GM23338 (cell line): ENCODE data around the gene ANP32D.
"Not testable (repeated sequence)": the region's sequence is repeated elsewhere in the genome, so short reads cannot be mapped to it uniquely, and the experiment has no call there.

Source experiments
- EZH2 ChIP-seq: fragments of 200-600 bp; sonication (generic); IDR thresholded peaks from one replicate; pipeline ENCODE4 v1.8.0; 2017; ENCODE audit warnings: antibody characterized with exemption, mild to moderate bottlenecking, low read depth; ENCODE audit not compliant: unreplicated experiment
- EZH2phosphoT487 ChIP-seq: fragments of 200-600 bp; sonication (generic); IDR thresholded peaks from one replicate; pipeline ENCODE4 v1.8.1; 2018; ENCODE audit warnings: antibody characterized with exemption; ENCODE audit not compliant: unreplicated experiment
- POLR2AphosphoS5 ChIP-seq: IDR thresholded peaks from 2 replicates; pipeline ENCODE4 v1.6.1; 2016; ENCODE audit warnings: antibody characterized with exemption, low read depth
- TF ChIP-seq, protein P1 (sequence below), 2 experiments: fragments of 200-600 bp in 1 of 2; sonication (generic) in 1 of 2; conservative IDR thresholded peaks; 2 replicates each; pipeline versions ENCODE4 v1.5.1 to v1.6.1; 2016 to 2017; ENCODE audit warnings: antibody characterized with exemption in 2 of 2, low read depth in 2 of 2, mild to moderate bottlenecking in 2 of 2, moderate library complexity in 1 of 2
- TF ChIP-seq, protein P2 (sequence below): IDR thresholded peaks from one replicate; pipeline ENCODE4 v1.6.1; 2018; ENCODE audit warnings: antibody characterized with exemption; ENCODE audit not compliant: unreplicated experiment

GRCh38 chr12:48520381-48520780, 48.0 kb downstream of the ANP32D start:
- TF ChIP-seq, protein P1, sequence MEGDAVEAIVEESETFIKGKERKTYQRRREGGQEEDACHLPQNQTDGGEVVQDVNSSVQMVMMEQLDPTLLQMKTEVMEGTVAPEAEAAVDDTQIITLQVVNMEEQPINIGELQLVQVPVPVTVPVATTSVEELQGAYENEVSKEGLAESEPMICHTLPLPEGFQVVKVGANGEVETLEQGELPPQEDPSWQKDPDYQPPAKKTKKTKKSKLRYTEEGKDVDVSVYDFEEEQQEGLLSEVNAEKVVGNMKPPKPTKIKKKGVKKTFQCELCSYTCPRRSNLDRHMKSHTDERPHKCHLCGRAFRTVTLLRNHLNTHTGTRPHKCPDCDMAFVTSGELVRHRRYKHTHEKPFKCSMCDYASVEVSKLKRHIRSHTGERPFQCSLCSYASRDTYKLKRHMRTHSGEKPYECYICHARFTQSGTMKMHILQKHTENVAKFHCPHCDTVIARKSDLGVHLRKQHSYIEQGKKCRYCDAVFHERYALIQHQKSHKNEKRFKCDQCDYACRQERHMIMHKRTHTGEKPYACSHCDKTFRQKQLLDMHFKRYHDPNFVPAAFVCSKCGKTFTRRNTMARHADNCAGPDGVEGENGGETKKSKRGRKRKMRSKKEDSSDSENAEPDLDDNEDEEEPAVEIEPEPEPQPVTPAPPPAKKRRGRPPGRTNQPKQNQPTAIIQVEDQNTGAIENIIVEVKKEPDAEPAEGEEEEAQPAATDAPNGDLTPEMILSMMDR (conservative IDR thresholded peaks at IDR 0.05; ENCODE audit: low read depth in 2 of 2): not testable (repeated sequence)
- not testable (repeated sequence) for TF ChIP-seq POLR2AphosphoS5, EZH2phosphoT487, EZH2
- TF ChIP-seq, protein P2, sequence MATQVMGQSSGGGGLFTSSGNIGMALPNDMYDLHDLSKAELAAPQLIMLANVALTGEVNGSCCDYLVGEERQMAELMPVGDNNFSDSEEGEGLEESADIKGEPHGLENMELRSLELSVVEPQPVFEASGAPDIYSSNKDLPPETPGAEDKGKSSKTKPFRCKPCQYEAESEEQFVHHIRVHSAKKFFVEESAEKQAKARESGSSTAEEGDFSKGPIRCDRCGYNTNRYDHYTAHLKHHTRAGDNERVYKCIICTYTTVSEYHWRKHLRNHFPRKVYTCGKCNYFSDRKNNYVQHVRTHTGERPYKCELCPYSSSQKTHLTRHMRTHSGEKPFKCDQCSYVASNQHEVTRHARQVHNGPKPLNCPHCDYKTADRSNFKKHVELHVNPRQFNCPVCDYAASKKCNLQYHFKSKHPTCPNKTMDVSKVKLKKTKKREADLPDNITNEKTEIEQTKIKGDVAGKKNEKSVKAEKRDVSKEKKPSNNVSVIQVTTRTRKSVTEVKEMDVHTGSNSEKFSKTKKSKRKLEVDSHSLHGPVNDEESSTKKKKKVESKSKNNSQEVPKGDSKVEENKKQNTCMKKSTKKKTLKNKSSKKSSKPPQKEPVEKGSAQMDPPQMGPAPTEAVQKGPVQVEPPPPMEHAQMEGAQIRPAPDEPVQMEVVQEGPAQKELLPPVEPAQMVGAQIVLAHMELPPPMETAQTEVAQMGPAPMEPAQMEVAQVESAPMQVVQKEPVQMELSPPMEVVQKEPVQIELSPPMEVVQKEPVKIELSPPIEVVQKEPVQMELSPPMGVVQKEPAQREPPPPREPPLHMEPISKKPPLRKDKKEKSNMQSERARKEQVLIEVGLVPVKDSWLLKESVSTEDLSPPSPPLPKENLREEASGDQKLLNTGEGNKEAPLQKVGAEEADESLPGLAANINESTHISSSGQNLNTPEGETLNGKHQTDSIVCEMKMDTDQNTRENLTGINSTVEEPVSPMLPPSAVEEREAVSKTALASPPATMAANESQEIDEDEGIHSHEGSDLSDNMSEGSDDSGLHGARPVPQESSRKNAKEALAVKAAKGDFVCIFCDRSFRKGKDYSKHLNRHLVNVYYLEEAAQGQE: not testable (repeated sequence)
